GM19238 (cell line): Measurements from ENCODE around the gene SNRNP70.
A peak's percentile ranks its signal among the peaks of the same experiment; 100 is the strongest.
"Not testable (repeated sequence)": the region's sequence is repeated elsewhere in the genome, so short reads cannot be mapped to it uniquely, and the experiment has no call there.

ENCODE experiments used
- DNase-seq: peaks from one replicate; pipeline ENCODE4 v3.0.0; 2011; ENCODE audit warnings: low spot score; ENCODE audit not compliant: insufficient read length

Gene SNRNP70

GRCh38 chr19:49064029-49064629 lies 21.1 kb upstream of the SNRNP70 start:
- no peak for DNase-seq

GRCh38 chr19:49064768-49065611 lies 20.3 kb upstream of the SNRNP70 start, which contains the start of gene NTF4:
Gene NTF4, minus strand, starts transcription at chr19:49064818. Its CDS starts 2,821 bp downstream, at chr19:49061997.
- no peak for DNase-seq

DNA sequence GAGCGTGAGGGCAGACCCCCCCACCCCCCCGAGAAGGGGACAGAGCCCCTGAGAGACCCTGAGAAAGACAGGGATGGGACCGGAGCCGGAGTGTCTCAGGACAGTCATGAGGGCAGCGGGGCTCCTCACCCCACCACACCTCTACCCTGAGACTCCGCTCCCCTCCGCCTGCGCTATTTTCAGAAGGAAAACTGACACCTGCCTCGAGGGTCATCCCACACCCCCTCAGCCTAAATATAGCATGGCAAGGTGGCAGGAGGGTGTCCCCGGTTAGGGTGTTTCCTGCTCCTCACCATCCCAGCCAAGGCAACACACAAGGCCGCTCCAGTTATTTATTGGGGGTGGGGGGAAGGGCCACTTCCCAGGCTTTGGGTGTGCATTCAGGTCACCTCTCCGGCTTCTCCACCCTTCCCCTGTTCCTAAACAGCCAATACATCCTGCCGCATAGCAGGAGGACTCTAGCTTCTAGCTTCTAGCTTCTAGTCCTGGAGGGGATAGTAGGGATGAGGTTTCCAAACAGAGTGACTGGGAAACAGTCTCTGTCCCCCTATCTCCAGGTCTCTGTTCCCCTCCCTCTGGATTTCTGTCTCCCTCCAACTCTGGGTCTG lies 19.2 kb upstream of the SNRNP70 start:
- DNase-seq = no peak

DNA sequence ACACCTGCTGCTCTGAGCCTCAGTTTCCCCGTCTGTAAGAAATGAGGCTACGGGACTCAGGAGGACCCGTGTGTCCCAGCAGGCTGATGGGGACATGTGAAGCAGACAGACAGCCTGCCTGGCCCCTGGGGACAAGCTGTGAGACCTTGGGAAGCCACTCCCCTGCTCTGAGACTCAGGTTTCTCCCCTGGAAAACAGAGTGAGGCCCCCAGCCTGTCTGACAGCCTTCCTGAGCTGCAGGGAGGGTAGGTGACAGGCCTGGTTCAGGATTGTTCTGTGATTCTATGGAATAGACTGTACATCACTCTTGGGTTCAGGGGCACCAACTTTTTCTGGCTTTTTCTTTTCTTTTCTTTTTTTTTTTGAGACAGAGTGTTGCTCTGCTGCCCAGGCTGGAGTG lies 17.7 kb upstream of the SNRNP70 start:
- no peak for DNase-seq

DNA sequence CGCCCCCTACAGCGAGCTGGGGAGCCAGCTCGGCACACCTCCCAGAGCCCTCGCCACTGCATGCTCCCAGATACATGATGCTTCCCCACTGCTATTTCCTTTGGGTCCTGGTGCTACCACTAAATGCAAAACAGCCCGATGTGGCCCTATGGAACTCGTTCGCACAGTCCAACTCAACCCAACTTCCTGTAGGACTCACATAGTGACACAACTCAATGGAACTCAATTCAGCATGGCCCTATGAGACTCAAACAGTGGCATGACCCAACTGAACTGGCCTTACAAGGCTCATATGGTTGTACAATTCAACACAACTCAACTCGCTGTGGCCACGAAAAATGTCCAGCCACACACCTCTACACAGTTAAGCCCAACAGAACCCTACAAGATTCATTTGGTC lies 16.2 kb upstream of the SNRNP70 start:
- DNase-seq = no peak

DNA sequence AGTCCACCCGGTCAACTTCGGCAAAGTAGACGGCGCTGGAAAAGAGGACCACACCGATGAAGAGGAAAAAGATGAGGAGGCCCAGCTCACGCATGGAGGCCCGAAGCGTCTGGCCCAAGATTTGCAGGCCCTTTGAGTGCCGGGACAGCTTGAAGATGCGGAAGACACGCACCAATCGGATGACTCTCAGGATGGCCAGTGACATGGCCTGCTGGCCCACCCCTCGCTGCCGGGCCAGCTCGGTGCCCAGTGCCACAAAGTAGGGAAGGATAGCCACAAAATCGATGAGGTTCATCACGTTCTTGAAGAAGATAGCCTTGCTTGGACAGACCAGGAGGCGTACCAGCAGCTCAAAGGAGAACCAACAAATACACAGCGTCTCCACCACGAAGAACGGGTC lies 14.8 kb upstream of the SNRNP70 start:
- DNase-seq = no peak

- no peak for DNase-seq
Measured at GRCh38 chr19:49071860-49072547, 13.2 kb upstream of the SNRNP70 start.

DNA sequence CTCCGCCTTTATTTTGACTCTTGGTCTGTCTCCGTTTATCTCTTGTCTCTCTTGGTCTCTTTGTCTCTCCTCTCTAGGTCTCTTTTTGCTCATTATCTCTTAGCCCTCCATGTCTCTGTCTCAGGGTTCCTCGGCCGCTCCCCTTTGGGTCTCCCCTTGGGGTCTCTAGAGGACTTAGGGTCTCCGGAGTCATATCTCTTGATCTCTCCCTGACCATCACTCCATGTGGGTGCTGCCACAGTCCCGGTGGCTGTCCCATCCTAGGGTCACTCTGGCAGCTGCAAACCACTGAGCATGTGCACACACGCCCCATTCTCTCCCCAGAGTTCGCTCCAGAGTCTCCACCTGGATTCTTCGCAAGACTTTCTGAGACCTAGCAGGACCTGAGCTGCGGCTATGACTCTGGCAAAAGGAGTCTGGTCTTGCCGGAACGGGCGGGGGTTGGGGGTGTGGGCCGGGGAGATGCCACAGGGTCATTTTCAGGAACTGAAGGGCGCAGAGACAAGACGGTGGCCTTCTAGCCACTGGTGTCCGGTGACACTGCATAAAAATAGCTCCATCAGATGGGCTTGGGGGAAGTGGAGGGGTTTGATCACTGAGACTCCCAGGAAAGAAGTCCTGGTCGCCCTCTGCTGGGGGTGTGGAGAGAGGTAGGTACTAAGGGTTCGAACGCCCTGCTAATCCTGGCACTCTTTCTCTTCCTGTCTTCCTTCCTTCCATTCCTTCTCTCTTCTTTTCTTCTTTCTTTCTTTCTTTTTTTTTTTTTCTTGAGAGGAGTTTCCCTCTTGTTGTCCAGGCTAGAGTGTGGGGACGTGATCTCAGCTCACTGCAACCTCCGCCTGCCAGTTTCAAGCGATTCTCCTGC lies 11.5 kb upstream of the SNRNP70 start:
- DNase-seq = no peak

DNA sequence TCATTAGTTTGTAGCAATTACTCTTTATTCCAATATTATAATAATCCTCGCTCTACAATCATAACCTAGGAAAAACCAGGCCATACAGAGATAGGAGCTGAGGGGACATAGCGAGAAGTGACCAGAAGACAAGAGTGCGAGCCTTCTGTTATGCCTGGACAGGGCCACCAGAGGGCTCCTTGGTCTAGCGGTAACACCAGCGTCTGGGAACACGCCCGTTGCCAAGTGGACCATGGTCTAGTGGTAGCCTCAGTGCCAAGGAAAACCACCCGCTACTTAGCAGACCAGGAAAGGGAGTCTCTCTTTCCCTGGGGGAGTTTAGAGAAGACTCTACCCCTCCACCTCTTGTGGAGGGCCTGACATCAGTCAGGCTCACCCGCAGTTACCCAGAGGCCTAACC lies 10.4 kb upstream of the SNRNP70 start:
- DNase-seq = not testable (repeated sequence)

- DNase-seq = no peak
Measured at GRCh38 chr19:49080392-49080791, 4.9 kb upstream of the SNRNP70 start.

GRCh38 chr19:49081273-49081672 lies 4.0 kb upstream of the SNRNP70 start:
- no peak for DNase-seq

DNA sequence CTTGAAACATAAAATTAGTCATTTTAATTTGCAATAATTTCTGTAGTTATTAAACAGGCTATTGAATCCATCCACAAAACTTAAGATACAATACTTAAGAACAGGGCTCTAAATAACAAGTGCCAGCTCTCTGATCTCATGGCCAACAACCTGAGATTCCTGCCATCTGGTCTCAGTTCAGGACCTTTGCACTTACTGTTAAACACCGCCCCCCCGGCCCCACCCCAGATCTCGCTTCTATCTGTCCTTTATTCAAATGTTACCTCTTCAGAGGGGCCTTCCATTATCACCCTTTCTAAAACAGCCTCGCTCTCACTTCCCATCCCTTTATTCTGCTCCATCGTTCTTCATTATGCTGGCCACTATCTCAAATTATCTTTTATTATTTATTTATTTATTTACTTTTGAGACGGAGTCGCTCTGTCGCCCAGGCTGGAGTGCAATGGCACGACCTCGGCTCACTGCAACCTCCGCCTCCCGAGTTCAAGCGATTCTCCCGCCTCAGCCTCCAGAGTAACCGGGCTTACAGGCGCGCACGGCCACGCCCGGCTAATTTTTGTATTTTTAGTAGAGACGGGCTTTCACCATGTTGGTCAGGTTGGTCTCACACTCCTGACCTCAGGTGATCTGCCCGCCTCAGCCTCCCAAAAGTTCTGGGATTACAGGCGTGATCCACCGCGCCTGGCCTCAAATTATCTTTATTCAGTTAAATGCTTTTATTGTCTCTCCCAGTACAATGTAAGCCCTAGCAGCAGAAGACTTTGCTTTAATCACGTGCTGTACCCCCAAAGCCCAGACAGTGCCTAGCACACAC lies 838 bp upstream of the SNRNP70 start:
- no peak for DNase-seq

DNA sequence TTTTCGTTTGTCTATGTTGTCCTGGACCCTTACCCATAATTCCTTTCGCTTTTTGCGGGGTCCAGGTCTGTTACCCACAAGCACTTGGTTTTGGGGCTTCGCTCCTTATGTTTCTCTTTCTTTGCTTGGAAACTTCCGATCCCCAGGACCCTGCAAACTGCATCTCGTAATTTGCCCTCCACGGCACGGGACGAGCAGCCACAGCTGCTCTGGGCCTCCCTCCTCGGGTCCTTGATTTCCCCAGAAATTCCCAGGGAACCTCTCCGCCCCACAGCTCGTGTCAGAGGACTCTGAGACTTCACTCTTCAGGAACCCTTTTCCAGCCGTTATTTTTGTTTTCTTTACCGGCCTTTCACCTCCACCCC lies 599 bp downstream of the SNRNP70 start:
- no peak for DNase-seq

DNA sequence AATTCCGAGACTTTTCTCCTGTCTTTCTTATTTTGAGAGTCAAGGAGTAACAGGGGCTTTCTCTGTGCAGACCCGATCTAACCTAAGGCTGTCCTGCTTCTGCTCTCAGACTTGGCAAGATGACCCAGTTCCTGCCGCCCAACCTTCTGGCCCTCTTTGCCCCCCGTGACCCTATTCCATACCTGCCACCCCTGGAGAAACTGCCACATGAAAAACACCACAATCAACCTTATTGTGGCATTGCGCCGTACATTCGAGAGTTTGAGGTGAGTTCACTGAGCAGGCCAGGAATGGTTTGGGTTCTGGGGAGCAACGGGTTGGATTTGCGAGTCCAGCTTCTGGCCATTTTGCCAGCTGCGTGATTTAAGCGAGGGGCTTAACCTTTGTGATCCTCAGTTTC lies 1.0 kb downstream of the SNRNP70 start:
- no peak for DNase-seq

DNA sequence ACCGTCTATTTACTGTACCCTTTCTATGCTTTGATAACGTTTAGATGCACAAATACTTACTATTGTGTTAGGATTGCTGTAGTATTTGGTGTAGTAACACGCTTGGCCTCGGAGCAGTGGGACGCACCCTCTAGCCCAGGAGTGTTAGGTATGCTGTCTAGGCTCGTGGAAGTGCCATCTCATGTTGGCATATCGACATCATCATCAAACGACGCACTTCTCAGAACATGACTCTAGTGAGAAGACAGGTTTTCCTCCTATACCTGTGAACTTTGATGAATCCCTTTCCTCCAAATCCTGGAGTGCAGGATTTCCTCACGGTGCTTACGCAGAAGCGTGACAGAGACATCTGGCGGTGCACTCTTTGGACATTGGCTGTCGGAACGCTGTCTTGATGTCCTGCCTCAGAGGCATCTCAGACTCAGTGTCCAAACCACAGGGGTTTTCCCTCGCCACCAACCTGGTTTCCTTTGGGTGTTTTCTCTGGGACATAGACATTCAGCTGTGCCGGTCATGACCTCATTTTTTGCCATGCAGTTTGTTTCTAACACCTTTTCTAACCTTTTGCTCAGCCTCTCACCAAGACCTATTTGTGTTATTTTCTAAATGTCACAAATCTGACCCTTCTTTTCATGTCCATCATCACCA lies 6.3 kb downstream of the SNRNP70 start:
- no peak for DNase-seq

DNA sequence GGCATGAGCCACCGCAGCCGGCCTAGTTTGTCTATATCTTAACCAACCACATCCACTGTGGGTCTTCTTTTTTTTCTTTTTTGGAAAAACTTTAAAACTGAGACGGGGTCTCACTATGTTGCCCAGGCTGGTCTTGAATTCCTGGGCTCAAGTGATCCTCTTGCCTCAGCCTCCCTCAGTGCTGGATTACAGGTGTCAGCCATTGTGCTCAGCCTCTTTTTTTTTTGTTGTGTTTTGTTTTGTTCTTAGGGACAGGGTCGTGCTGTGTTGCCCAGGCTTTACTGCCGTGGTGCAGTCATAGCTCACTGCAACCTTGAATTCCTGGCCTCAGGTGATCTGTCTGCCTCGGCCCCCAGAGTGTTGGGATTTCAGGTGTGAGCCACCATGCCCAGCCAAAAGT lies 7.4 kb downstream of the SNRNP70 start:
- no peak for DNase-seq

DNA sequence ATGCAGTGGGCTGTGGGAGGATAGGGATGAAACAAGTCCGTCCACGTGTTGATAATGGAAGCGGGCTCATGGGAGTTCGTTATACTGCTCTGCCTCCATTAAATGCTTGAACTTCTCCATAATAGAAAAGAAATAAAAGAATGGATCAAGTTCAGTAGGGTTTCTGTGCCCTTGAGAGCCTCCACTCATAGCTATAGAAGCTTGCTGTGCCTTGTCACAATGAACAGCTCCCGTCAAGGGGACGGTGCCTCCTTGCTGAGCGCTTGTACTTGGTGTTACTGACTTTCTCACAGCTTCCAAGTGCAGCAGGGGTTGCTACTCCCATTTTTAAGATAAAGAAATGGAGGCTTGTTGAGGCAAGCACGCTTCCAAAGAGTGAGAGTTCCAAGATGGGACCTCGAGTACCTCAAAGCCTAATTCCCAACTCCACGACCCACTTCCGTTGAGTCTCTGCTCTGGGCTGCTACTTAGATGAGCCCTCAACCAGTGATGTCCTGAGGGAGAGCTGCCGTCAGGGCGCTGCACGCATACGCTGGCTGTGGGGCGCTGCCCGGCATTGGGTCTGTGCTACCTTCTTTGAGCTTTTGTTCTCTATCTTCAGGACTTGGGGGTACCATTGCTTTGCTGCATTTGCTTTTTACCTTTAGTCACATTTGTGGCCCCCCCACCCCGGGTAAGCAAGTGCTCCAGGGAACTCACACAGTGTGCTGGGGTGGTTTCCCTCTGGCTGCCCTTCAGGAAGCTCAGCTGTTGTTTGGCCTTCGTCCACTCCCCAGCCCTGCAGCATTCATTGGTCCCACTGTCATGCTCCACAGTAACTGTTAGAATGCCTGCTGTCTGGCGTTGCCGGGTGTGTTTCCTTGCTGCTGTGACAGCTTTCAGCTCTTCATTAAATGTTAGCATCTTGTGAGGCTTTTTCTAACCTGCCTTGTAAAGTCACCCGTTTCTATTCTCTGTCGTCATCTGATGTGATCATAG lies 9.5 kb downstream of the SNRNP70 start:
- DNase-seq = no peak

DNA sequence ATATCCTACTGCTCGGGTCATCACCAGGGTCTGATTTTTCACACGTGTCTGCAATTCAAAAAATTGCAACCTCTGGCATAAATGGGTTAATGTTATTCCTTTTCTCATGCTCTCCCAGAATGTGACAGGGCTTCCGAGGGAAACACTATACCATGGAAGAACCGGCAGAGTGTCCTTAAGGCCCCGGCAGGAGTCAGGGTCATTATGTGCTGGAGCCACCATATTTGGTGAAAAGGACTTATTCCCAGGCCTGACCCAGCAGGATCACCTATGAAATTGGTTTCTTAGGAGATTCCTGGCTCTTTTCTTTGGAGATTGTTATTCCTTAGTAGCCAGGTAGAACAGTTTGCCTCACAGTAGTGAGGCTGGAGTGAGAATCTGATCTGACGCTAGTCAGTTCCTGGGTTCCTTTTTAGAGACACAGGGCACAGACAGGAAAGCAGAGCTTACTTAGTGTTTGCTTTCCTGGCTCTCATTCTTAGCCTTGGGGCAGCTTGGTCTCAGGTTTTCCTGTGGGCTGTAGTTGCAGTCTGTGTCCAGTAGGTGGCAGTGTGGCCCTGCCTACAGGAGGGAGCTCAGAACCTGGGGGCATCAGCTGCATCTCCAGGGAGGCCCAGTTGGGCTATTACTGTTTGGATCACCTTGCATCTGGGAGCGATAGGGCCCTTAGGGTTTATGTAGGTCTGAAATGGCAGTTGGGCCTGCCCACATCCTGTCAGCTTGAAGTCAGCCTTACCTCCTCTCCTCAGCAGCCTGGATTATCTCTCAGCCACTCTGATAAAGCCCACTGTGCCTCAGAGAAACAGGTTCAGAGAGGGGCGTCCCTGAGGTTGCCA lies 12.4 kb downstream of the SNRNP70 start:
- peak; percentile 79 for DNase-seq
